ENCODE results near the gene HDAC4. TPM values are rescaled to one million over a fixed set of nuclear protein-coding genes. Genes with fewer than 3 reads are reported as not detected.
A peak's percentile ranks its signal among the peaks of the same experiment; 100 is the strongest.

The HDAC4 gene
- total RNA-seq, 1 experiment from 2014 or later = 5.5 TPM

GRCh38 chr2:239308661-239309397 is 92.0 kb downstream of the HDAC4 start:
- no peak for DNase-seq (ENCODE audit: low read depth)

- no peak for DNase-seq (ENCODE audit: low read depth)
These were observed 92.8 kb downstream of the HDAC4 start for GRCh38 chr2:239307921-239308613.

GRCh38 chr2:239307221-239307569 is 93.6 kb downstream of the HDAC4 start:
- DNase-seq (ENCODE audit: low read depth) = no peak

- DNase-seq (ENCODE audit: low read depth) = no peak
These were observed 94.3 kb downstream of the HDAC4 start for GRCh38 chr2:239306274-239307220.

- no peak for DNase-seq (ENCODE audit: low read depth)
These were observed 95.0 kb downstream of the HDAC4 start for GRCh38 chr2:239305771-239306170.

- DNase-seq (ENCODE audit: low read depth) = no peak
These were observed 95.6 kb downstream of the HDAC4 start for GRCh38 chr2:239305222-239305575.

- no peak for DNase-seq (ENCODE audit: low read depth)
These were observed 96.1 kb downstream of the HDAC4 start for GRCh38 chr2:239304533-239305221.

- no peak for DNase-seq (ENCODE audit: low read depth)
These were observed 96.9 kb downstream of the HDAC4 start for GRCh38 chr2:239303711-239304532.

- DNase-seq (ENCODE audit: low read depth) = no peak
These were observed 97.8 kb downstream of the HDAC4 start for GRCh38 chr2:239302808-239303557.

- DNase-seq (ENCODE audit: low read depth) = no peak
These were observed 98.6 kb downstream of the HDAC4 start for GRCh38 chr2:239302083-239302807.

- DNase-seq (ENCODE audit: low read depth) = no peak
These were observed 99.7 kb downstream of the HDAC4 start for GRCh38 chr2:239300871-239301735.

GRCh38 chr2:239300242-239300641 is 100.6 kb downstream of the HDAC4 start:
- DNase-seq (ENCODE audit: low read depth) = no peak

GRCh38 chr2:239299218-239299939 is 101.4 kb downstream of the HDAC4 start:
- DNase-seq (ENCODE audit: low read depth) = no peak

GRCh38 chr2:239298116-239298804 is 102.6 kb downstream of the HDAC4 start:
- DNase-seq (ENCODE audit: low read depth) = peak; percentile 88

GRCh38 chr2:239297142-239298004 is 103.4 kb downstream of the HDAC4 start:
- no peak for DNase-seq (ENCODE audit: low read depth)
